HepG2 (cell line): ENCODE results near the gene HTR4. TPM values are rescaled to one million over a fixed set of nuclear protein-coding genes. Genes with fewer than 3 reads are reported as not detected.

Experiments used
- ATAC-seq: fragments of 200-7000 bp; cut with Tn5 transposase; 3 replicates; pipeline ENCODE4 v1.9.1; 2020; ENCODE audit warnings: mild to moderate bottlenecking, moderate library complexity
- BruUV-seq: library from RNA; stranded (reverse); fragments of 400-500 nt; replicated peaks from 2 replicates; lab custom pipeline; 2021; lab: Mats Ljungman, UMichigan
- CTCF ChIA-PET: fragments of 300-600 bp; formaldehyde crosslinking; extraction: SDS; loops from one replicate; lab custom pipeline; 2021; ENCODE audit warnings: low total read pairs, inconsistent platforms, low intra/inter-chr PET ratio; lab: Yijun Ruan, JAX
- POLR2A ChIA-PET: fragments of 350-600 bp; sonication (Branson Sonifier 250); formaldehyde crosslinking; loops from one replicate; lab custom pipeline; 2020; ENCODE audit warnings: antibody characterized with exemption, inconsistent platforms; lab: Yijun Ruan, JAX
- DNase-seq: peaks from one replicate; pipeline ENCODE4 v3.0.0-alpha.2; 2015; ENCODE audit warnings: low spot score
- FAIRE-seq: peaks from 3 replicates; lab custom pipeline; 2011; peaks lifted over from hg19 to GRCh38; lab: Jason Lieb, UNC
- H2AFZ ChIP-seq: one replicate; pipeline ENCODE4 v1.6.1; 2011; ENCODE audit warnings: low read length, inconsistent platforms
- H3K27ac ChIP-seq: fragments of 300-600 bp; 3 replicates; pipeline ENCODE4 v1.8.0; 2011; ENCODE audit warnings: mixed run types, mild to moderate bottlenecking, mixed read lengths, low read length, inconsistent platforms; ENCODE audit not compliant: insufficient read depth; ENCODE audit errors: extremely low read length
- H3K27me3 ChIP-seq, 2 experiments: fragments of 200-600 bp in 1 of 2; 2 replicates in 1 of 2; 3 replicates in 1 of 2; pipeline versions ENCODE4 v1.6.0 to v1.8.0; 2011; ENCODE audit warnings: low read length in 2 of 2, mild to moderate bottlenecking in 2 of 2, moderate library complexity in 2 of 2, inconsistent platforms in 1 of 2; ENCODE audit not compliant: insufficient read depth in 2 of 2, control insufficient read depth in 1 of 2
- H3K36me3 ChIP-seq, 2 experiments: fragments of 200-600 bp in 1 of 2; replicated peaks in 1 of 2; 2 replicates in 1 of 2; 3 replicates in 1 of 2; pipeline versions ENCODE4 v1.5.1 to v1.8.0; 2011; ENCODE audit warnings: low read length in 2 of 2, inconsistent platforms in 1 of 2; ENCODE audit not compliant: insufficient read depth in 2 of 2, control insufficient read depth in 1 of 2
- H3K4me1 ChIP-seq: 2 replicates; pipeline ENCODE4 v1.5.1; 2012; ENCODE audit warnings: low read length, inconsistent platforms; ENCODE audit not compliant: insufficient read depth
- H3K4me2 ChIP-seq: 2 replicates; pipeline ENCODE4 v1.6.0; 2011; ENCODE audit warnings: low read depth, low read length, inconsistent platforms
- H3K4me3 ChIP-seq, 3 experiments: fragments of 200-600 bp in 1 of 3; sonication (generic), shearing (Covaris generic) in 1 of 3; replicated peaks in 1 of 3; 2 replicates each; pipeline ENCODE4 v1.5.1; 2011 to 2016; ENCODE audit warnings: low read length in 3 of 3, inconsistent platforms in 2 of 3, low read depth in 2 of 3, mild to moderate bottlenecking in 2 of 3, control low read depth in 1 of 3, mixed read lengths in 1 of 3; ENCODE audit not compliant: insufficient read depth in 1 of 3
- H3K79me2 ChIP-seq: one replicate; pipeline ENCODE4 v1.6.1; 2011; ENCODE audit warnings: low read length, inconsistent platforms; ENCODE audit not compliant: insufficient read depth
- H3K9ac ChIP-seq: 2 replicates; pipeline ENCODE4 v1.6.0; 2011; ENCODE audit warnings: mild to moderate bottlenecking, low read depth, low read length, inconsistent platforms; ENCODE audit not compliant: insufficient read depth
- H3K9me3 ChIP-seq: 2 replicates; pipeline ENCODE4 v1.5.1; 2012; ENCODE audit warnings: mild to moderate bottlenecking, low read length
- H4K20me1 ChIP-seq: 2 replicates; pipeline ENCODE4 v1.6.0; 2011; ENCODE audit warnings: inconsistent platforms, mild to moderate bottlenecking, low read length, moderate library complexity; ENCODE audit not compliant: insufficient read depth
- CREM ChIP-seq, 2 experiments: sonication (generic) in 1 of 2; formaldehyde crosslinking in 1 of 2; IDR thresholded peaks; 2 replicates each; pipeline versions ENCODE4 v1.4.0 to v1.6.1; 2016 to 2020; ENCODE audit warnings: antibody characterized with exemption in 1 of 2, mild to moderate bottlenecking in 1 of 2, missing genetic modification reagents in 1 of 2
- ELF3 ChIP-seq: IDR thresholded peaks from 2 replicates; pipeline ENCODE4 v1.6.1; 2016; ENCODE audit warnings: missing genetic modification reagents, missing compliant biosample characterization
- ERF ChIP-seq: IDR thresholded peaks from 2 replicates; pipeline ENCODE4 v1.6.1; 2018; ENCODE audit warnings: missing biosample characterization, missing genetic modification reagents
- MBD4 ChIP-seq: IDR thresholded peaks from 2 replicates; pipeline ENCODE4 v1.6.1; 2012; ENCODE audit warnings: low read length, inconsistent platforms, borderline replicate concordance
- NONO ChIP-seq, 2 experiments: fragments of 450-650 bp in 1 of 2; sonication (generic) in 1 of 2; formaldehyde crosslinking in 1 of 2; IDR thresholded peaks in 1 of 2; conservative IDR thresholded peaks in 1 of 2; 2 replicates each; pipeline versions ENCODE4 v1.6.1 to v1.8.0; 2017 to 2022; ENCODE audit warnings: mild to moderate bottlenecking in 1 of 2, missing genetic modification reagents in 1 of 2, moderate library complexity in 1 of 2
- PAWR ChIP-seq: sonication (generic); formaldehyde crosslinking; IDR thresholded peaks from 2 replicates; pipeline ENCODE4 v1.4.0; 2020; ENCODE audit warnings: missing genetic modification reagents, mild to moderate bottlenecking, borderline replicate concordance
- REL ChIP-seq: sonication (generic); formaldehyde crosslinking; conservative IDR thresholded peaks from 2 replicates; pipeline ENCODE4 v1.8.0; 2022; ENCODE audit warnings: mild to moderate bottlenecking, missing genetic modification reagents, moderate library complexity
- RXRB ChIP-seq: IDR thresholded peaks from 2 replicates; pipeline ENCODE4 v1.6.1; 2016; ENCODE audit warnings: borderline replicate concordance, missing genetic modification reagents, missing compliant biosample characterization
- SOX13 ChIP-seq, 3 experiments: fragments of 450-650 bp in 1 of 3; sonication (generic) in 1 of 3; formaldehyde crosslinking in 1 of 3; IDR thresholded peaks in 2 of 3; conservative IDR thresholded peaks in 1 of 3; 2 replicates each; pipeline versions ENCODE4 v1.5.0 to v1.6.1; 2016 to 2020; ENCODE audit warnings: antibody characterized with exemption in 1 of 3, mild to moderate bottlenecking in 1 of 3, missing compliant biosample characterization in 1 of 3, missing genetic modification reagents in 1 of 3, moderate library complexity in 1 of 3
- TCF7 ChIP-seq: sonication (generic); IDR thresholded peaks from 2 replicates; pipeline ENCODE4 v1.6.1; 2016; ENCODE audit warnings: antibody characterized with exemption, low read depth
- ZNF225 ChIP-seq: sonication (generic); formaldehyde crosslinking; IDR thresholded peaks from 2 replicates; pipeline ENCODE4 v1.4.0; 2020; ENCODE audit warnings: mild to moderate bottlenecking, missing genetic modification reagents
- ZNF766 ChIP-seq: sonication (generic); formaldehyde crosslinking; IDR thresholded peaks from 2 replicates; pipeline ENCODE4 v1.5.0; 2020; ENCODE audit warnings: missing genetic modification reagents, borderline replicate concordance
- WGBS: methylation state at CpG from one replicate; pipeline ENCODE4 v1.1.6; 2017; ENCODE audit warnings: low lambda C conversion rate; 5-methylcytosine and 5-hydroxymethylcytosine counted together
- in situ Hi-C: cut with HindIII; loops from 2 replicates; pipeline ENCODE4 v1.10.0; 2017; ENCODE audit warnings: low pct_unique_long_range_greater_than_20kb; ENCODE audit not compliant: extremely low pct_ligation_motif_present
- intact Hi-C: fragments of 100-400 bp; cut with micrococcal nuclease; formaldehyde crosslinking; loops from one replicate; pipeline ENCODE4 v1.10.0; 2022; ENCODE audit not compliant: unreplicated experiment
- polyA plus RNA-seq, 8 experiments: library from polyadenylated mRNA; depleted of rRNA in 3 of 8; stranded (reverse) in 7 of 8; unstranded in 1 of 8; fragments of >200 nt; fragmentation: Illumina TruSeq in 4 of 8; extraction: Trizol in 4 of 8; gene quantifications; 2 replicates each; pipeline versions ENCODE4 v1.2.1 to v1.2.3, GENCODE V29; 2011 to 2016; ENCODE audit warnings: low read depth in 4 of 8, missing spikeins in 1 of 8, mixed read lengths in 1 of 8; ENCODE audit not compliant: insufficient read depth in 1 of 8
- total RNA-seq, 5 experiments: library from RNA; depleted of rRNA; stranded (reverse); fragments of >200 nt; fragmentation: Illumina TruSeq; extraction: Trizol; gene quantifications; 2 replicates each; pipeline ENCODE4 v1.2.3, GENCODE V29; 2016; ENCODE audit warnings: low read depth in 1 of 5
- TF ChIP-seq, protein P1 (sequence below): IDR thresholded peaks from 2 replicates; pipeline ENCODE4 v1.6.1; 2016; ENCODE audit warnings: control low read depth
- TF ChIP-seq, protein P2 (sequence below): sonication (generic); formaldehyde crosslinking; IDR thresholded peaks from 2 replicates; pipeline ENCODE4 v1.5.1; 2020; ENCODE audit warnings: mild to moderate bottlenecking, missing genetic modification reagents
- TF ChIP-seq, protein P3 (sequence below): IDR thresholded peaks from 2 replicates; pipeline ENCODE4 v1.6.1; 2012; ENCODE audit warnings: inconsistent platforms
- TF ChIP-seq, protein P4 (sequence below): sonication (generic); formaldehyde crosslinking; IDR thresholded peaks from 2 replicates; pipeline ENCODE4 v1.4.0; 2020; ENCODE audit warnings: missing genetic modification reagents
- TF ChIP-seq, protein P5 (sequence below): sonication (generic); IDR thresholded peaks from 2 replicates; pipeline ENCODE4 v1.6.1; 2016; ENCODE audit warnings: low read depth, borderline replicate concordance

HTR4 gene
- total and polyA plus RNA-seq, 2 of the 13 experiments (the other 11 are each of a cell fraction or from before 2014, with no cell fraction given) = not detected

DNA sequence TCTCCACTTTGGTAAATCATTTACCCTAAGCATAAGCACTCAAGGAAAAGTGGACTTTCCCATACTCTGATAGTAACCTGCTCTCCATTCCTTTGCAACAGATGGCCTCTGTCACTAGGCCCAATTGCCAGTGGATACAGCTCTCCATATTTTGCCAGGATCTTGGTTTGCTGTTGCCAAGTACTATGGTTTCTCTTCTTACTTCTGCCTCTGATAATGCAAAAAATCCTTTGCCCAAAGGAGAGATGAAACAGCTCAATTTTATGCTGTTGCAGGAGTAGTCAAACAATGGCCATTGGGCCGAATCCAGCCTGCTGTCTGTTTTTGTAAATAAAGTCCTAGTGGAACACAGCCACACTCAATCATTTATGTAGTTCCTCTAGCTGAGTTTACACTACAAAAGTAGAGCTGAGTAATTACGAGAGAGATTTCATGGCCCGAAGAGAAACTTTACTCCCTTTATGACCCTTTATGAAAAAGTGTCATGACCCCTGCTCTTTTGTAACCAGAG, 92.5 kb downstream of the HTR4 start (continued):
- TF ChIP-seq, protein P1, sequence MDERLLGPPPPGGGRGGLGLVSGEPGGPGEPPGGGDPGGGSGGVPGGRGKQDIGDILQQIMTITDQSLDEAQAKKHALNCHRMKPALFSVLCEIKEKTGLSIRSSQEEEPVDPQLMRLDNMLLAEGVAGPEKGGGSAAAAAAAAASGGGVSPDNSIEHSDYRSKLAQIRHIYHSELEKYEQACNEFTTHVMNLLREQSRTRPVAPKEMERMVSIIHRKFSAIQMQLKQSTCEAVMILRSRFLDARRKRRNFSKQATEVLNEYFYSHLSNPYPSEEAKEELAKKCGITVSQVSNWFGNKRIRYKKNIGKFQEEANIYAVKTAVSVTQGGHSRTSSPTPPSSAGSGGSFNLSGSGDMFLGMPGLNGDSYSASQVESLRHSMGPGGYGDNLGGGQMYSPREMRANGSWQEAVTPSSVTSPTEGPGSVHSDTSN (CRISPR knock-in tag) = no peak
- TF ChIP-seq MBD4 (no peak), REL (no peak), ZNF766 (CRISPR knock-in tag) (no peak), SOX13 (IDR thresholded peaks at IDR 0.05) (no peak), SOX13 (CRISPR knock-in tag; conservative IDR thresholded peaks at IDR 0.05 in 1 of 2, IDR thresholded peaks at IDR 0.05 in 1 of 2) (no peak)
- TF ChIP-seq, protein P2, sequence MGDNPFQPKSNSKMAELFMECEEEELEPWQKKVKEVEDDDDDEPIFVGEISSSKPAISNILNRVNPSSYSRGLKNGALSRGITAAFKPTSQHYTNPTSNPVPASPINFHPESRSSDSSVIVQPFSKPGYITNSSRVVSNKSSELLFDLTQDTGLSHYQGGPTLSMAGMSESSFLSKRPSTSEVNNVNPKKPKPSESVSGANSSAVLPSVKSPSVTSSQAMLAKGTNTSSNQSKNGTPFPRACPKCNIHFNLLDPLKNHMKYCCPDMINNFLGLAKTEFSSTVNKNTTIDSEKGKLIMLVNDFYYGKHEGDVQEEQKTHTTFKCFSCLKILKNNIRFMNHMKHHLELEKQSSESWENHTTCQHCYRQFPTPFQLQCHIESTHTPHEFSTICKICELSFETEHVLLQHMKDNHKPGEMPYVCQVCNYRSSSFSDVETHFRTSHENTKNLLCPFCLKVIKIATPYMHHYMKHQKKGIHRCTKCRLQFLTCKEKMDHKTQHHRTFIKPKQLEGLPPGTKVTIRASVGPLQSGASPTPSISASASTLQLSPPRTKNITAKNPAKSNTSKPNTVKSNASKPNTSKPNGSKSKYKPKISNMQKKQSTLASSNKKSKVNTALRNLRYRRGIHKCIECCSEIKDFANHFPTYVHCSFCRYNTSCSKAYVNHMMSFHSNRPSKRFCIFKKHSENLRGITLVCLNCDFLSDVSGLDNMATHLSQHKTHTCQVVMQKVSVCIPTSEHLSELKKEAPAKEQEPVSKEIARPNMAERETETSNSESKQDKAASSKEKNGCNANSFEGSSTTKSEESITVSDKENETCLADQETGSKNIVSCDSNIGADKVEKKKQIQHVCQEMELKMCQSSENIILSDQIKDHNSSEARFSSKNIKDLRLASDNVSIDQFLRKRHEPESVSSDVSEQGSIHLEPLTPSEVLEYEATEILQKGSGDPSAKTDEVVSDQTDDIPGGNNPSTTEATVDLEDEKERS = no peak

DNA sequence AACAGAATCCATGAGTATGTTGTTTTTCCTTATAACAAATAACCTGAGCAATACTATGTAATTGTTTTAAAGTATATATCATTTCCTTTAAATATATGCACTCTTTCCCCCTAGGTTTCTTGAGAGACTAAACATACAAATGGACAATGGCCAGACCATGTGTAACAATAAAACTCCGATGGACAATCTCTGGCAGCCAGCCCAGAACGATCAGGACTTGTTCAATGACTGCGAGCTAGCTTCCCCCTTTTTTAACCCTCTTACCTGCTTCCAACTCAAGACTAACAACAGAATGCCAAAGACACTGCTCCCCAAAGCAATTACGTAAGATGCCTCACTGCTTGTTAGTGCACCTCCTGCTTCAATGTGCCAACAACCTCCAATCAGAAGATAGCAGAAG, 94.9 kb downstream of the HTR4 start:
- H3K27ac ChIP-seq = no peak overlapping the region
- CTCF ChIA-PET = no interaction called here
- in situ Hi-C loops (no loop called here), intact Hi-C loops (no loop called here)
- no peak overlapping the region for H3K4me2 ChIP-seq
- H2AFZ ChIP-seq = no peak overlapping the region
- no peaks in the 10 kb centered on the region for H4K20me1 ChIP-seq
- POLR2A ChIA-PET = no interaction called here
- WGBS = 31% methylated on average over 4 of the region's 4 CpGs
- TF ChIP-seq, protein P3, sequence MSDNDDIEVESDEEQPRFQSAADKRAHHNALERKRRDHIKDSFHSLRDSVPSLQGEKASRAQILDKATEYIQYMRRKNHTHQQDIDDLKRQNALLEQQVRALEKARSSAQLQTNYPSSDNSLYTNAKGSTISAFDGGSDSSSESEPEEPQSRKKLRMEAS = no peak
- no peak for TF ChIP-seq ELF3 (CRISPR knock-in tag)
- no peak for TF ChIP-seq NONO (IDR thresholded peaks at IDR 0.05)
- TF ChIP-seq NONO (CRISPR knock-in tag; conservative IDR thresholded peaks at IDR 0.05) = no peak
- TF ChIP-seq CREM (IDR thresholded peaks at IDR 0.05) = no peak
- no peak for TF ChIP-seq CREM (CRISPR knock-in tag; IDR thresholded peaks at IDR 0.05)
- TF ChIP-seq ERF (CRISPR knock-in tag) = no peak
- TF ChIP-seq, protein P4, sequence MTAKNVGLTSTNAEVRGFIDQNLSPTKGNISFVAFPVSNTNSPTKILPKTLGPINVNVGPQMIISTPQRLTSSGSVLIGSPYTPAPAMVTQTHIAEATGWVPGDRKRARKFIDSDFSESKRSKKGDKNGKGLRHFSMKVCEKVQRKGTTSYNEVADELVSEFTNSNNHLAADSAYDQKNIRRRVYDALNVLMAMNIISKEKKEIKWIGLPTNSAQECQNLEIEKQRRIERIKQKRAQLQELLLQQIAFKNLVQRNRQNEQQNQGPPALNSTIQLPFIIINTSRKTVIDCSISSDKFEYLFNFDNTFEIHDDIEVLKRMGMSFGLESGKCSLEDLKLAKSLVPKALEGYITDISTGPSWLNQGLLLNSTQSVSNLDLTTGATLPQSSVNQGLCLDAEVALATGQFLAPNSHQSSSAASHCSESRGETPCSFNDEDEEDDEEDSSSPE = no peak
- no peak for TF ChIP-seq ZNF225 (CRISPR knock-in tag)
- TF ChIP-seq TCF7 = no peak
- no peak for TF ChIP-seq RXRB
- no peak for TF ChIP-seq PAWR (CRISPR knock-in tag)
- TF ChIP-seq, protein P5, sequence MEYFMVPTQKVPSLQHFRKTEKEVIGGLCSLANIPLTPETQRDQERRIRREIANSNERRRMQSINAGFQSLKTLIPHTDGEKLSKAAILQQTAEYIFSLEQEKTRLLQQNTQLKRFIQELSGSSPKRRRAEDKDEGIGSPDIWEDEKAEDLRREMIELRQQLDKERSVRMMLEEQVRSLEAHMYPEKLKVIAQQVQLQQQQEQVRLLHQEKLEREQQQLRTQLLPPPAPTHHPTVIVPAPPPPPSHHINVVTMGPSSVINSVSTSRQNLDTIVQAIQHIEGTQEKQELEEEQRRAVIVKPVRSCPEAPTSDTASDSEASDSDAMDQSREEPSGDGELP = no peak
- BruUV-seq = no TSS peak
- DNase-seq = no peak
- no peaks in the 10 kb centered on the region for H3K79me2 ChIP-seq
- H3K36me3 ChIP-seq = no peaks in the 10 kb centered on the region
- peaks cover 8% of the 10 kb centered on the region; the same call in 1 of the 2 replicates for H3K4me1 ChIP-seq
- no peak for ATAC-seq
- H3K4me3 ChIP-seq = no peak overlapping the region
- H3K9ac ChIP-seq = no peak overlapping the region
- FAIRE-seq = no peak
- H3K27me3 ChIP-seq = no peaks in the 10 kb centered on the region; a peak in 1 of 5 replicates
- H3K9me3 ChIP-seq = no peaks in the 10 kb centered on the region
